KMS-11 (cell line): ENCODE measurements around the gene GUF1.

Experiments
- H2AFZ ChIP-seq: fragments of 200-600 bp; sonication (generic); 2 replicates; pipeline ENCODE4 v1.6.1; 2016; ENCODE audit warnings: antibody characterized with exemption, mixed run types, low read depth
- H3K27ac ChIP-seq: fragments of 200-600 bp; sonication (generic); 2 replicates; pipeline ENCODE4 v1.6.1; 2016; ENCODE audit warnings: mild to moderate bottlenecking, mixed run types
- H3K27me3 ChIP-seq: fragments of 200-600 bp; sonication (generic); 2 replicates; pipeline ENCODE4 v1.6.1; 2017; ENCODE audit warnings: mild to moderate bottlenecking, low read depth, mixed run types, moderate library complexity; ENCODE audit not compliant: insufficient read depth
- H3K36me3 ChIP-seq: fragments of 200-600 bp; sonication (generic); 2 replicates; pipeline ENCODE4 v1.6.1; 2017; ENCODE audit warnings: mild to moderate bottlenecking, mixed run types; ENCODE audit not compliant: insufficient read depth
- H3K4me1 ChIP-seq: fragments of 200-600 bp; sonication (generic); 2 replicates; pipeline ENCODE4 v1.6.1; 2016; ENCODE audit warnings: mild to moderate bottlenecking, low read depth, mixed run types; ENCODE audit not compliant: poor library complexity, severe bottlenecking
- H3K4me2 ChIP-seq: fragments of 200-600 bp; sonication (generic); 2 replicates; pipeline ENCODE4 v1.7.0; 2016; ENCODE audit warnings: mild to moderate bottlenecking, mixed run types
- H3K4me3 ChIP-seq: fragments of 200-600 bp; sonication (generic); IDR thresholded peaks from 2 replicates; pipeline ENCODE4 v1.6.1; 2017; ENCODE audit warnings: low read depth, low read length, mixed read lengths; ENCODE audit not compliant: insufficient read depth
- H3K79me2 ChIP-seq: fragments of 200-600 bp; sonication (generic); 2 replicates; pipeline ENCODE4 v1.6.1; 2016; ENCODE audit warnings: low read depth, mixed run types; ENCODE audit not compliant: insufficient read depth
- H3K9ac ChIP-seq: fragments of 200-600 bp; sonication (generic); 2 replicates; pipeline ENCODE4 v1.6.1; 2016; ENCODE audit warnings: mild to moderate bottlenecking, mixed run types
- H4K20me1 ChIP-seq: fragments of 200-600 bp; sonication (generic); 2 replicates; pipeline ENCODE4 v1.6.1; 2016; ENCODE audit warnings: mild to moderate bottlenecking, mixed run types; ENCODE audit not compliant: insufficient read depth
- TF ChIP-seq, protein P1 (sequence below): fragments of 200-600 bp; sonication (generic); conservative IDR thresholded peaks from 2 replicates; pipeline ENCODE4 v1.6.1; 2017; ENCODE audit warnings: low read depth, mild to moderate bottlenecking, antibody characterized with exemption, low read length, moderate library complexity, mixed read lengths

The GUF1 gene

GRCh38 chr4:44722001-44722400 is 43.8 kb downstream of the GUF1 start:
- H3K79me2 ChIP-seq, result peaks cover 26% of the 10 kb centered on the region; the same call in 1 of the 2 replicates
- no peaks in the 10 kb centered on the region for H3K36me3 ChIP-seq
- TF ChIP-seq, protein P1, sequence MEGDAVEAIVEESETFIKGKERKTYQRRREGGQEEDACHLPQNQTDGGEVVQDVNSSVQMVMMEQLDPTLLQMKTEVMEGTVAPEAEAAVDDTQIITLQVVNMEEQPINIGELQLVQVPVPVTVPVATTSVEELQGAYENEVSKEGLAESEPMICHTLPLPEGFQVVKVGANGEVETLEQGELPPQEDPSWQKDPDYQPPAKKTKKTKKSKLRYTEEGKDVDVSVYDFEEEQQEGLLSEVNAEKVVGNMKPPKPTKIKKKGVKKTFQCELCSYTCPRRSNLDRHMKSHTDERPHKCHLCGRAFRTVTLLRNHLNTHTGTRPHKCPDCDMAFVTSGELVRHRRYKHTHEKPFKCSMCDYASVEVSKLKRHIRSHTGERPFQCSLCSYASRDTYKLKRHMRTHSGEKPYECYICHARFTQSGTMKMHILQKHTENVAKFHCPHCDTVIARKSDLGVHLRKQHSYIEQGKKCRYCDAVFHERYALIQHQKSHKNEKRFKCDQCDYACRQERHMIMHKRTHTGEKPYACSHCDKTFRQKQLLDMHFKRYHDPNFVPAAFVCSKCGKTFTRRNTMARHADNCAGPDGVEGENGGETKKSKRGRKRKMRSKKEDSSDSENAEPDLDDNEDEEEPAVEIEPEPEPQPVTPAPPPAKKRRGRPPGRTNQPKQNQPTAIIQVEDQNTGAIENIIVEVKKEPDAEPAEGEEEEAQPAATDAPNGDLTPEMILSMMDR, result no peak
- H3K4me2 ChIP-seq, result no peak overlapping the region
- H3K27ac ChIP-seq, result no peak overlapping the region
- H3K4me3 ChIP-seq, result no peak overlapping the region
- no peaks in the 10 kb centered on the region for H3K27me3 ChIP-seq
- peaks cover 18% of the 10 kb centered on the region for H3K4me1 ChIP-seq
- H4K20me1 ChIP-seq, result no peaks in the 10 kb centered on the region
- H2AFZ ChIP-seq, result no peak overlapping the region
- no peak overlapping the region for H3K9ac ChIP-seq

GRCh38 chr4:44725166-44725565 is 46.9 kb downstream of the GUF1 start:
- TF ChIP-seq, protein P1, result no peak
- no peak overlapping the region; the same call in 1 of the 2 replicates for H2AFZ ChIP-seq
- peaks cover 26% of the 10 kb centered on the region; the same call in 1 of the 2 replicates for H3K79me2 ChIP-seq
- H3K4me3 ChIP-seq, result no peak overlapping the region
- no peaks in the 10 kb centered on the region for H3K36me3 ChIP-seq
- H3K9ac ChIP-seq, result peak overlapping the region; percentile 80; the same call in 1 of the 2 replicates
- peaks cover 9% of the 10 kb centered on the region for H3K4me1 ChIP-seq
- H3K27ac ChIP-seq, result peak overlapping the region; percentile 58; the same call in 1 of the 2 replicates
- no peaks in the 10 kb centered on the region for H4K20me1 ChIP-seq
- H3K27me3 ChIP-seq, result no peaks in the 10 kb centered on the region
- peak overlapping the region; percentile 70 for H3K4me2 ChIP-seq

- no peaks in the 10 kb centered on the region for H4K20me1 ChIP-seq
- no peaks in the 10 kb centered on the region for H3K36me3 ChIP-seq
- peak overlapping the region; percentile 78 for H2AFZ ChIP-seq
- peak overlapping the region; percentile 80; the same call in 1 of the 2 replicates for H3K9ac ChIP-seq
- TF ChIP-seq, protein P1, result no peak
- peak overlapping the region; percentile 58 for H3K27ac ChIP-seq
- H3K27me3 ChIP-seq, result no peaks in the 10 kb centered on the region
- H3K4me1 ChIP-seq, result peaks cover 9% of the 10 kb centered on the region
- H3K79me2 ChIP-seq, result peaks cover 26% of the 10 kb centered on the region; the same call in 1 of the 2 replicates
- H3K4me2 ChIP-seq, result peak overlapping the region; percentile 70
- H3K4me3 ChIP-seq, result no peak overlapping the region
These were observed 47.5 kb downstream of the GUF1 start for GRCh38 chr4:44725726-44726037.

DNA sequence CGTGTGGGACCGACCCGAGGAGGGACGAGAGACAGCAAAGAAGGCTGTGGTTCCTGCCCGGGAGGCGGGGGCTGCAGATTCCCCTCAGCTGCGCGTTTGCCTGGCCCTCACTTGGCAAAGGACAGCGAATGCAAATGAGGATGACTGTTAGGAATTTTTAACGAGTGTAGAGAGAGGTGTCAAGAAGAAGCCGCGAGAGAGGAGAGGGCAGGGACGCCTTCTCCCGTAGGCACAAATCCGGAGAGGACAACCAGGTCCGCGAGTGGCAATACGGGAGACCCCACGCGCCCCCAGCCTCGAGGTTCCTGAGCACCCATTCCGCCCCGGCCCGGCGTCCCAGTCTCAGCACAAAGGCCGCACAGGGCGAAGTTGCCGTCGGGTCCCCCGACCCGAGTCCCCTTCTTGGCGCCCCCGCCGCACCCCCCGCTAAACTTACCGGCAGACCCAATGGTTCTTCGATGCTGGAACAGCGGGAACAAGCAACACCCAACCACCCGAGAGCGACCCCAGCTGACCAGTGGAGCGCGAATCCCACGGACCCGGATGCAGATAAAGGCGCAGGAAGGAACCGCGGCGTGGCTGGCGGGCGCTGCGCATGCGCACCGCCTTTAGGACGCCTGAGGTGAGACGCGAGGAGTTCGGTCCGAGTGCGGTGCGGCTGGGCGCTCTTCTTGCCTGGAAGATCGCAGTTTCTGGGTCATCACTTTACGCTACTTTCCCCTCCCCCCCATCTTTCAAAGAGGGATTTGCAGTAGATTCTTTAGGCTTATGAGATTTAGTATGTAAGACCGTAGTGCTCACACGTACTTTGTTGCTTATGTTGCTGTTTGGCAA is 48.0 kb downstream of the GUF1 start, which contains the start of gene GNPDA2:
Gene GNPDA2 (minus strand): TSS at position 519 of the 834 bp plus-strand sequence. CDS start 4,349 bp downstream, outside the sequence.
- Histone ChIP-seq H3K9ac (peak within 1 kb of the TSS; percentile 80; the same call in 1 of the 2 replicates), H3K4me1 (peaks cover 9% of the 10 kb centered on the region), H3K27ac (peak within 1 kb of the TSS; percentile 58), H3K36me3 (no peaks in the 10 kb centered on the region), H3K27me3 (no peaks in the 10 kb centered on the region), H2AFZ (peak within 1 kb of the TSS; percentile 78), H3K4me3 (no peak within 1 kb of the TSS), H3K79me2 (peaks cover 26% of the 10 kb centered on the region; the same call in 1 of the 2 replicates), H3K4me2 (peak within 1 kb of the TSS; percentile 70), H4K20me1 (no peaks in the 10 kb centered on the region)
- TF ChIP-seq, protein P1, result no peak
